Hippocampal formation (tissue), 2 donors: Measurements from ENCODE around the gene ATP2B3.
A peak's percentile ranks its signal among the peaks of the same experiment; 100 is the strongest.

Source experiments
- DNase-seq, 2 donors: peaks; one replicate each; lab custom pipeline; 2025; lab: John Stamatoyannopoulos, UW

The ATP2B3 gene

DNA sequence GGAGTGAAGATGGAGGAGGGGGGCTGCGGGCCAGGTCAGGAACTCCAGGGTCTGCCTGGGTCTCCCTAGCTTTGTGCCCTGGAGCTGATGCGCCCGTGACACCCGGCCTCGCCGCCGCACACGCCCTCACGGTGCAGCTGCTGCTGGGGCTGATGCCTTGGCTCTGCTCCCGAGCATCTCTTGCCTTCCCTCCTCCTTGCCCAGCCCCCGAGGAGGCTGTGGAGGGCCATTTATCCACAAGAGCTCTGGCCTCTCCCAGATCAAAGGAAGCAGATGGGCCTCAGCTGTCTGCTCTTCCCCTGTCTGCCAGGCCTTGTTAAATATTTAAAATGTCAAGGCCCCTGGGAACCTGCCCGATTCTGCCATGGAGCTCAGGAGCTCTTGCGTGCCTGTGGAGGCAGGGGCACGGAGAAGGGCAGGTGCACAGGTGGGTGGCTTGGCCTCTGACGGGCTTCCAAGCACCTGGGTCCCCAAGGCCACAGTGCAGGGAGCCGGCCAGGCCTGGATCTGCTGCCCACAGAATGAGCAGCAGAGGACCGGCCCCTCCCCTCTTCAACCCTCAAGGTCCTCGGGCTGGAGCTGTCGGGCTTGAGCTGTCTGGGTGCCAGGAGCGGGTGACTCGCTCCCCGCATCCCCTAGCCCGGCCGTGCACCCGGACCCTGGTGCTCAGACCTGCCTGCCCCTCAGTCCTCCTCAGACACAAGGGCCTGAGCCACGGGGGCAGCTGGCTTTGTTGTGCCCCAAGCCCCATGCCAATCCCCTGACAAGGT is 20.3 kb downstream of the ATP2B3 start:
- DNase-seq: no peak

DNA sequence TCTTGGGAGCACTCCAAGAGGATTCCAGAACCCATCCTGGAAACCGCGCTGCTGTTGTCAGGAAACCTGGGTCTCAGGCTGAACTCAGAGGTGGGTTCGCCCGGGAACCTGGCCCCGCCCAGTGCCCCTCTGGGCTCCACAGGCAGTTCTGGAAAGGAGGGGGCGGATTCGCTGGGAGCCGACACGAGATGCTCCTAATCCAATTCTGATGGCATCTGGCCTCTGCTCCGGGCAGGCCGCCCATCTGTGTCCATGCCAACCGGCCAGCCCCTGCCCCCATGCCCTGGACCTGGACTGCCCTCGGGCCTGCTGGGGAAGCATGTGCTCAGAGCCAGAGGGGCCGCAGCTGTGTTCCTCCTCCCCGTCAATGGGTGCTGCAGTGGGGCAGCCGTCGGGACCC is 21.0 kb downstream of the ATP2B3 start:
- DNase-seq: peak in 1 of 2 donors; percentile 23

DNA sequence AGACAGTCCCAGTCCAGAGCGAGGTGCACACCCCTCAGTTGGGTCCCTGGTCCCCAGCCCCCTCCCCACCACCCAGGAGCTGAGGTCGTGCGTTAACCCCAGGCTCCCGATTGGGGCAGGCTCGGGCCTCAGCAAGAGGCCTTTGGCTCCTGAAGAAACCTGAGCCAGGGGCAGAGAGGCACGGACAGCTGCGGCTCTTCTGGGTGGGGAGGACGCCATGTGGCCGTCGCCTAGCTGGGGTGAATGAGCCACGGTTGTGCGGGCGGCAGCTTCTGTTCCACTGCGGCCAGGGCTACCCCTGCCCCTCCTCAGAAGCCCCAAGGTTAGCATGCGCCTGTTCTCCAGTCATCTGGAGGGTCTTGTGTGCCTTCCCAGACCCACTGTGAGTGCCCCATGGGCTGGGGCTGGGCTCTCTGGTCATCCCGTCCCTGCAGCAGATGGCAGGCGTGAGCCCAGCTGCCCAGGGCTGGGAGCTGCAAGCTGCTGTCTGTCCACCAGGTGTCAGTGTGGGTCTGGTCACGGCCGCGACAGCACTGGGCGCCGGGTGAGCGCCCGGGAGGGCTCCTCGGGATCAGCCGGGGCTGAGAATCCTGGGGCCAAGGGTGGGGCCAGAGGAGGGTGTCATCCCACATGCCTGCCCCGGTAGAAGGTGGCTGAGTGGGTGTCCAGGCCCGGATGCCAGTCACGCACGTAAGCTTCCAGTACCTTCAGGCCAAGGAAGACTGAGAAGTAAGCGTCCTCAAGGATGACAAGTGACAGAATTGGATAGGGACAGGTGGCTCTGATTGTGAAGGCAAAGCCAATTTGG is 21.9 kb downstream of the ATP2B3 start:
- peak; percentile 34 to 57 for DNase-seq

DNA sequence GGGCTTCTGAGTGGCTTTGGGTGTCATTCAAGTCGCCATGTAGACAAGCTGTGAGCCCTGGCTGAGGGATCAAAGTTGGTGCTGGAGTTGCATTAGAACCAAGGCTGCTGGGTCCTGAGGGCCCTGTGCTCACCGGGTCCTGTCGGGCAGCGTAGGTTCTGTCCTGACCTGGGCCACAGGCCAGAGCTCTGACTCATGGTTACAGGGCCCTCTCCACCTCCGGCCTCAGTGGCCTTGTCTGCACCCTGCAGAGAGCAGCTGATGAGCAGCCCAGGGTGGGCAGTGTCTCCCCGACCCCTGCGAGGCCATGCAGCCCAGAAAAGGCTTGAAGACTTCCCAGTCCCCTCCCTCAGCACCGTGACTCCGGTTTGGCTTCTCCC is 22.5 kb downstream of the ATP2B3 start:
- DNase-seq: no peak

DNA sequence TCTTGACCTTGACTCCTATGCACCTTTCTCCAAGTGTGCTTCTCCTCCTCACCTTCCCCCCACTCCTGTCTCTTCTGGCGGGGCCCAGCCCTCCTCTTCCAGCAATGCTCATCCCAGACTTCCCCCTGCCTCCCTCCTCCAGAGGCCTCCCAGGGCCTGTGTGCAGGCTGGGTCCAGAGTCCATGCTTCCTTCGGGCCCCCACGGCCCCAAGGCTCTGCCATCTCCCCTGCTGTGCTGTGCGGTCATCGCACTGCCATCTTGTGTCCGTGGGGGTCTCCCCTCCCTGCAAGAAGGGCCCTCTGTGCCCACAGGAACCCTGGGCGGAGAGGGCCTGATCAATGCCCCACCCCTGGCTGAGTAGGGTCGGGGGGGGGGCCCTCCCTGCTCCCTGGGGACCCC is 27.3 kb downstream of the ATP2B3 start:
- DNase-seq: no peak

DNA sequence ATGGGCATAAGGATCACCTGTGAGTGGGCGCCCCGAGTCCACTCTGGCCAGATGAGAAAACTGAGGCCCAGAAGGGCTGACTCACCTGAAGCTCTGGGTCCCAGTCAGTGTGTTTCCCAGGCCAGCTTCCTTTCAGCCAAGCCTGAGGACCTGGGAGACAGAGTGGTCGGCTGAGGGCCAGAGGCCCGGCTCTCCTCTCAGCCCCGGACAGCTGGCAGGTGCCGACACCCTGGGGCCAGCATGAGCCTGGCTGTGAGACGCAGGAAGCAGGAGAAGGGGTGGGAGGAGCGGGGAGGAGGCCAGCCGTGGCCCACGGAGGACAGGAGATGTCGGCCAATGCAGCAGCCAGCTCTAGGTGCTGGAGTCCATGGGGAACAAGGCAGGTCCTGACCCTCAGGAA is 28.9 kb downstream of the ATP2B3 start:
- no peak for DNase-seq

DNA sequence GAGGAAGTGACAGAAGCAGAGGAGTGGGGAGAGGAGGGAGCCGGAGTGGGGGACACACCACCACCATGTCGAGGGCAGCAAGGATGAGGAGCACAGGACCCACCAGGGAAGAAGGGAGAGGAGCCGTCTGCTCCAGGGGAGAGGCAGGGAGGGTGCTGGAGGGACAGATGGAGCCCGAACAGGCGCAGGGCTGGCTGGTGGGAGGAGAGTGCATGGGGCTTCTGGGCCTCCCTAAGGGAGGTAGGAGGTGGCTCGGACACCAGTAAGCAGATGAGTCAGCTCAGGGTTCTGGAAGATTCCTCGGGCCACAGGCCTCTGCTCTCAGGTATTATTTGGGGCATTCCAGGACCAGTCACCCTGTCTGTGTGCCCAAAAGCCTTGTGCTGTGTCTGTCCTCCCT is 29.8 kb downstream of the ATP2B3 start:
- DNase-seq: no peak

DNA sequence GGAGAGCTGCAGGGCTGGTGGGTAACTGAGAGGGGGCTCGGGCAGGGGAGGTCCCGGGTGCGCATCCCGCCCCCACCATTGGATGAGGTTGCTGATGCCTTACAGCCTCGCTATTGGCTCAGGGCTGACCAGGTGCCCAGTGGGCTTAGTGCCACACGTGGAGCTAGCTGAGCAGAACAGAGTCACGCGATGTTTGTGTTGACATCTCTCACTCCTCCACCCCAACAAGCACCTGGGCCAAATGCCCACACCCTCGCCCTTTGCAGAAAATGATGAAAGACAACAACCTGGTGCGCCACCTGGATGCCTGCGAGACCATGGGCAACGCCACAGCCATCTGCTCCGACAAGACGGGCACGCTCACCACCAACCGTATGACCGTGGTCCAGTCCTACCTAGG is 31.8 kb downstream of the ATP2B3 start:
- no peak for DNase-seq

DNA sequence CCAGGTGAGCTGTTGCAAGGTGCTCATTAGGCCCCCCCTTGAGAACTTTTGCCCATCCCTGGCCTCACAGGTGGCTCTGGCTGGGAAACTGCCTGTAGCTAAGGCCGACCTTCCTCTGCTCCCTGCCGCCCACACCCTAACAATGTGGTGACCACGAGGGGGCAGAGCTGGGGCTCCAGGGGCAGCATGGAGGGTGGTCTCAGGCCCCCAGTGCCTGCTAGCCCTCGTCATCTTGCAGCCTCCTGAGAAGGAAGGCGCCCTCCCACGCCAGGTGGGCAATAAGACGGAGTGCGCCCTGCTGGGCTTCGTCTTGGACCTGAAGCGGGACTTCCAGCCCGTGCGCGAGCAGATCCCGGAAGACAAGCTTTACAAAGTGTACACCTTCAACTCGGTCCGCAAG is 32.4 kb downstream of the ATP2B3 start:
- no peak for DNase-seq

DNA sequence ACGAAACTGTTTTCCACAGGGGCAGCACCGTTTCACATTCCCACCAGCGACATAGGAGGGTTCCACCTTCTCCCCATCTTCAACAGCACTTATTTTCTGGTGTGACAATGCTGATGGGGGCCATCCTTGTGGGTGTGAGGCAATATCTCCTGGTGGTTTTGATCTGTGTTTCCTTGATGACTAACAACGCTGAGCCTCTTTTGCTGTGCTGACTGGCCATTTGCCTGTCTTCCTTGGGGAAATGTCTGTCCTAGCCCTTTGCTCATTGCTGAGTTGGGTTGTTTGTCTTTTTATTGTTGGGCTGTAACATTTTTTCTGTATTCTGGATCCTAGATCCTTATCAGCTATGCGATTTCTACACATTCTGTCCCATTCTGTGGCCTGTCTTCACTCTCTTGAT is 33.7 kb downstream of the ATP2B3 start:
- no peak for DNase-seq

DNA sequence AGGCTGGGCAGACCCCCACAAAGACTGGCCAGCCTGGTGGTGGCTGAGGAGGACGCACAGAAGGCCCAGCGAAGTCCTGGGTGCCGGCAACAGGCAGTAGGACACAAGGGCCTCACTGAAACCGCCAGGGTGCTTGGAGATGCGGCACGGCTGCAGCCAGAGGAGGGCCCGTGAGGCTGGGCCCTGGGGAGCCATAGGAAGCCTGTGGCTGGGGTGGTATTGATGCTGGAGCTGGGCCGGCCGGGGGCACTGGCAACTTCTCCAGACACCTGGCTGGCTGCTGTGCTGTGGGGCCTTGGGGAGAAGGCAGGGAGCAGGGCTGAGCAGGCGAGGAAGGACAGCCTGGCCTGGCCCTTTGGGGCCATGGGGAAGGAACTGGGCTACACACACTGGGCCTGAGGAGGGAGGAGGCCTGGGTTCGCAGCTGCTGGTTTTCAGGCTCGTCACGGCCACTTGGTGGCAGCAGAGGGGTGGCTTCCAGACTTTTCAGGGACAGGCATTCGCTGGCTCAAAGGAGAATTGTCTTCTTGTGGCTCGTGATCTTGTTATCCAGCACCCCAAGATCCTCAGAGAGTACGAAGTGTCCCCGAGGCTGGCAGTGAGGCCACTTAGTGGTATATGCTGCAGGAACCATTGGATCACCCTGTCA is 37.2 kb downstream of the ATP2B3 start:
- DNase-seq: peak; percentile 74 to 82

DNA sequence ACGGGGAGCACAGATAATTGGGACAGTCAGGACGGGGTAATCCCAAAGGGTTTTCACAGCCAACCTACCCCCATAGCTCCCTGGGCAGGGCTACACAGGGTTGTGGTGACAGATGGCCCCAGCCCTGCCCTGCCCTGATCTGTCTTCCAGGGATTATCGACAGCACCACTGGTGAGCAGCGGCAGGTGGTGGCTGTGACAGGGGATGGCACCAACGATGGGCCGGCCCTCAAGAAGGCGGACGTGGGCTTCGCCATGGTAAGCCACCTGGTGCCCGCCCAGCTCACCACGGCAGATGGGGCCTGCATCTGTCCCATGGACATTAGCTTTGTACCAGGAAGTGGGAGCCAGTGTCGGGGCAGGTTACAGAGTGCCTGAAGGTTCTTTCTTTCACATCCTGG is 39.3 kb downstream of the ATP2B3 start:
- no peak for DNase-seq

DNA sequence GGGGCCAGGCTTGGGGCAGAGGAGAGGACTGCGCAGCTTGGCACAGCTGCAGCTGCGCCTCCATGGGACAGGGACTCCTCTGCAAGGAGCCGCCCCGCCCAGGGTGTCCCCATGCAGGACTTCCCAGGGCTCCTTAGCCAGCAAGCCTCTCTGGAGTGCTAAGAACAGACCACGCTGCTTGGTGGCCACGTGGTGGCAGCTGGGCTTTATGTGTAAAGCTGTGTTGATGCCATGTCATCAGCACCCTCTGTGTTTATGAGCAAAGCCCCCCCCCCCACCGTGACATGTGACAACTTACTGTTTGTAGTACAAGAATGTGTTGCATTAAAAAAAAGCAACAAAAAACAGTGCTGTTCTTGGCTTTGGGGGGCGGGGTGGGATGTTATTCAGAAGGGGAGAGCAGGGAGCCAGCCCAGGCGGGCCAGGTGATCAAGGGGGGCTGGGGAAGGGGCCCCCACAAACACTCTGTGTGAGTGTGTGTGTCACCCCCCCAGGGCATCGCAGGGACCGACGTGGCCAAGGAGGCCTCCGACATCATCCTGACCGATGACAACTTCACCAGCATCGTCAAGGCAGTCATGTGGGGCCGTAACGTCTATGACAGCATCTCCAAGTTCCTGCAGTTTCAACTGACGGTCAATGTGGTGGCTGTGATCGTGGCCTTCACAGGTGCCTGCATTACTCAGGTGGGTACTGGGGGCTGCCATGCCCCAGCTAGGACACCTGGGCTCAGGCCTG is 40.3 kb downstream of the ATP2B3 start:
- no peak for DNase-seq

DNA sequence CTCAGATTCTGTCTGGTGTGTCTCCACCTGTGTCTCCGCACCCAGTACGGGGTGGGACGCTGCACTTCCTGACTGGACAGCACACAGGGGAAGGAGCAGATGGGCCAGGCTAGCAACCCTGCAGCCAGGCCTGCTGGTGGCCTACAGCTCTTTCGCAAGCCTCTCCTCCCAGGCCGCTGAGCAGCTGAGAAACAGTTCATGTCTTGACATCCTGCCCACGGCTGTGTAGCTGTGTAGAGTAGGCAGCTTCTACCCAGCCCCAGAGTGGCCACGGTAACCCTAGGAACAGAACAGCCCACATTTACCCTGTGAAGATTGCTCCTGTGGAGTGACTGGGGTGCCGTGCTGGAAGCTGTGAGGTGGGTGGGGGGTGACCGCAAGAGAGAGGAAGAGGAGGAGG is 42.6 kb downstream of the ATP2B3 start:
- no peak for DNase-seq

DNA sequence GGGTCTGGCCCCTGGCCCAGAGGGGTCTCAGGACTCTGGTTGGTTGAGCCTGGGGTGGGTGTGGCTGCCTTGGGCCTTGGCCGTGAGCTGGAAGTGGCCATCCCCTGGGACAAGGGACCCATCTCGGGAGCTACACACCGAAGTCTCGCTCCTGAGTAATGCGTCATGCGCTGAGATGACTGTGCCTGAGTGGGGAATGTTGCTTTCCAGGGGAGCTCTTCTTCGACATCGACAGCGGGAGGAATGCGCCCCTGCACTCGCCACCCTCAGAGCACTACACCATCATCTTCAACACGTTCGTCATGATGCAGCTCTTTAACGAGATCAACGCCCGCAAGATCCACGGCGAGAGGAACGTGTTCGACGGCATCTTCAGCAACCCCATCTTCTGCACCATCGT is 43.0 kb downstream of the ATP2B3 start:
- DNase-seq: no peak

DNA sequence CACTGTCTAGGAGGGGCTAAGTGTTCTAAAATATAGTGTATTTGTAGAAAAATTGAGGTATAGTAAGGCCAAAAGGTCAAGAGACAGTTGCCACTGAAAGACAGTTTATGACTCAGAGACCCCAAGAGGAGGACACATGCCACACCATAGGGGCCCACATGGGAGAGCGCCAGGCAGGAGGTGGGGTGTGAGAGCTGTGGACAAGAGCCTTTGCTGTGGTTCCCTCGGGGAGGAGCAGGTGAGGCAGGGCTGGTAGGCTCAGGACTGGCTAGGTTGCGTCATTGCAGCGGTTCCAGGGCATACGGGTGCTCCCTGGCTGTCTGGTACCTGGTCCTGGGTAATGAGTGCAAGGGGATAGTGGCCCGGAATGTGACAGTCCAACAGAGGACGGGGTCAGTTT is 43.9 kb downstream of the ATP2B3 start:
- DNase-seq: no peak

DNA sequence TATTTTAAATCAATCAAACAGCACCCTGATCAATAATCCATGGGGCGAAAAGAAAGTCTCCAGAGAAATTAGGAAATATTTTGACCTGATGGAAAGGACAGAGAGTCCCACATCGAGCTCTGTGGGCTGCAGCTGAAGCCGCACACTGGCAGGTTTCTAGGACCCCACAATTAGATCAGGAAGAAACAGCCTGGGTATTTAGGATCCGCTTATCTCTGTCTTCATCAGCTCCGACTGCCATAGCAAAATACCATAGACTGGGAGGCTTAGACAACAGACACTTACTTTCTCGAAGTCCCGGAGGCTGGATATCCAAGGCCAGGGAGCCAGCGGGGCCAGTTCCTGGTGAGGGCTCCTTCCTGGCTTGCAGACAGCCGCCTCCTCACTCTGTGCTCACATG is 45.1 kb downstream of the ATP2B3 start:
- DNase-seq: no peak

DNA sequence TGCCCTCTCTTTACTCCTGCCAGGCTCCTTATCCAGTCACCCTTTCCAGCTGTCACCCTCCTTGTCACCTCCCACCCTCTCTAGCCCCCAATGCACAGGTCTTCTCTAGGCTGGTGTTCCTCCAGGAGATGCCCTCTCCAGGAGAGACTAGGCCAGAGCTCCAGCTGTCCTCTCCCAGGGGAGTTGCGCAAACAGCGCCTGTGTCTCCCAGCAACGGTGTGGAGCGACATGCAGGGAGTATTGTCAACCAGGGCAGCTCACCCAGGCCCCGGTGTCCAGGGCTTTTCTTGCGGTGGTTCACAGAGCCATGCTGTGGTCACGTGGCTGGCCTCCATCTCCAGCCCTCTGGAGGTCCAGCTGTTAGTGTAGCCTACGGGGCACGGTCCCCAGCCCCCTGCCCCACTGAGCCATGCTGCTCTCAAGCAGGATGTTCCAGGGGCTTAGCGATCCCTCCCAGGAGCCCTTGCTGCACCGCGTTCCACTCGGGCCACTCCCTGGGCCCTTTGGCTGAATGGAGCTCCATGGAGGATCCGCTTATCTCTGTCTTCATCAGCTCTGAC is 46.7 kb downstream of the ATP2B3 start:
- DNase-seq: no peak

DNA sequence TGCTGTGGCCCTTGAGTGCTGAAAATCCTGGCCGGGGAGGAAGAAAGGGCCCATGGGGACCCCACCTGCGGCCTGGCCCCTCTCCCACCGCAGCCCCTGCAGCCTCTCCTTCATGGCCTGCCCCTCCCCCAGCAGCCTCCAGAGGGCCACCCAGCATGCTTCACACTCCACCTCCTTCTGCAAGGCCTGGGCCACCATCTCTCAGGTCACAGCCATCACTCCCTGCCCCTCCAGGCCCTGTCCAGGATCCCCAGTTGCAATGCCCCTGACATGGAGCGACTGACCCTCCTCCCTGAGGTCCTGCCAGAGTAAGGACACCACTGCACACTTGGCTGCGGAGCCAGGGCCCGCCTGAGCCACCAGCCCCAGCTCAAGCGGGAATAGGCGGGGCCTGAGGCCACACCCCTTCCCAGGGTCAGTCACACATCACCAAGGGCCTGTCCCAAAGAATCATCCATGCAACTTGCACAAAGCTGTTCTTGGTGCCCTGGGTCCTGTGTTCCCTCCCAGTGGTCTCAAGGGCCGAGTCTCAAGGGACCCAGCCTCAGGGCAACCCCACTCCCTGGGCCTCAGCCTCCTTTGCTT is 48.6 kb downstream of the ATP2B3 start:
- no peak for DNase-seq

DNA sequence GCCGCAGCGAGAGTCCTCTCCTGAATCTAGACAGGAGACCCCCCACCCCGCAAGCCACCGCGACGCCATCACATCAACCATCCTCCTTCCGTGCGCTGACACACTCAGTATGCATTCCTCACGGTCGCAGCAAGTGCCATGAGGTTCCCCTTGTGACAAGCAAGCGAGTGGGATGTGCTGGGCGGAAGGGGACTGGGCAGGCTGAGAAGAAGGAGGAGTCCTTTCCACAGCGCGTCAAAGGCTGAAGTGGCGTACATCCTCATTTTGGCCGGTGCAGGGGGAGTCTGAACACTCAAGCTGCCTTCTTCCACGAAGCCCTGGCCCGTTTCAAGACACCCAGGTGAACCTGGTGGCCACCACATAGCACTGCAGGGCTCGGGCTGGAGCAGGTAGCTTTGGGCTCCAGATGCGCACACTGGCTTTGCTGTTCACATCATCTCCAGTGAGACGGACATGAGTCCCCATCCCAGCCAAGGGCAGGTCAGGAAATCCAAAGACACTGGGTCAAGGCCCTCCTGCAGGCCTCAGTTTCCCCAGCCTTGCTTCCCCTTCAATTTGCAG is 51.1 kb downstream of the ATP2B3 start:
- no peak for DNase-seq

DNA sequence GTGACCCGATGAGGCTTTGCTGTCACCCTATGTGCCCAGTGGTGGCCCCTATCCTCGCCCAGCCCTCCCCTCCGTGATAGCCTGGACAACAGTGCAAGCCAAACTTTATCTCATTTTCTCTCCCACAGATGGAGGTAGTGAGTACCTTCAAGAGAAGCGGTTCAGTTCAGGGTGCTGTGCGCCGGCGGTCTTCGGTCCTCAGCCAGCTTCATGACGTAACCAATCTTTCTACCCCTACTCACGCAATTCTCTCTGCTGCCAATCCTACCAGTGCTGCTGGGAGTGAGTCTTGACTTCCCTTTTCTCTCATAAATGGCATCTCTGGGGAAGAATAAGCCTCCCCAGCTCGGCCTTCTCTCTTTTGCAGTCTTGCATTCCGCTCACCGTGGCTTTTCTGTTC is 52.0 kb downstream of the ATP2B3 start:
- no peak for DNase-seq
